Measurements from ENCODE around the gene PAH.

The PAH gene

GRCh38 chr12:102912258-102912657 is 4.8 kb downstream of the PAH start:
- in situ Hi-C loops (cut with HindIII; ENCODE audit: low pct_ligation_motif_present, low sequenced_read_pairs): no loop called here
- no peak for DNase-seq
- Histone ChIP-seq H3K4me3 (ENCODE audit: low read depth, low read length) (no peak overlapping the region), H3K27ac (no peak overlapping the region), H3K27me3 (replicated peaks) (no peaks in the 10 kb centered on the region), H3K36me3 (replicated peaks) (no peaks in the 10 kb centered on the region)
- no peak for TF ChIP-seq CTCF (IDR thresholded peaks at IDR 0.05; ENCODE audit: low read depth, low read length, missing control alignments)

GRCh38 chr12:102911320-102911719 is 5.7 kb downstream of the PAH start:
- Histone ChIP-seq H3K36me3 (replicated peaks) (no peaks in the 10 kb centered on the region), H3K27me3 (replicated peaks) (no peaks in the 10 kb centered on the region)
- in situ Hi-C loops (cut with HindIII; ENCODE audit: low pct_ligation_motif_present, low sequenced_read_pairs): no loop called here

GRCh38 chr12:102910792-102911191 is 6.3 kb downstream of the PAH start:
- H3K4me3 ChIP-seq (ENCODE audit: low read depth, low read length): no peak overlapping the region
- in situ Hi-C loops (cut with HindIII; ENCODE audit: low pct_ligation_motif_present, low sequenced_read_pairs): no loop called here
- no peaks in the 10 kb centered on the region for H3K27me3 ChIP-seq (replicated peaks)
- no peak overlapping the region for H3K27ac ChIP-seq
- no peaks in the 10 kb centered on the region for H3K36me3 ChIP-seq (replicated peaks)
- TF ChIP-seq CTCF (IDR thresholded peaks at IDR 0.05; ENCODE audit: low read depth, low read length, missing control alignments): no peak
- no peak for DNase-seq

More at GRCh38 chr12:102911320-102911719, 5.7 kb downstream of the PAH start:
- no peak overlapping the region for H3K4me3 ChIP-seq (ENCODE audit: low read depth, low read length)
- TF ChIP-seq CTCF (IDR thresholded peaks at IDR 0.05; ENCODE audit: low read depth, low read length, missing control alignments): no peak
- no peak overlapping the region for H3K27ac ChIP-seq
- DNase-seq: no peak

GRCh38 chr12:102910137-102910536 is 6.9 kb downstream of the PAH start:
- TF ChIP-seq CTCF (IDR thresholded peaks at IDR 0.05; ENCODE audit: low read depth, low read length, missing control alignments): no peak
- no peaks in the 10 kb centered on the region for H3K36me3 ChIP-seq (replicated peaks)
- H3K27me3 ChIP-seq (replicated peaks): no peaks in the 10 kb centered on the region
- no peak overlapping the region for H3K4me3 ChIP-seq (ENCODE audit: low read depth, low read length)
- no peak overlapping the region for H3K27ac ChIP-seq
- in situ Hi-C loops (cut with HindIII; ENCODE audit: low pct_ligation_motif_present, low sequenced_read_pairs): no loop called here
- no peak for DNase-seq

- no peak overlapping the region for H3K27ac ChIP-seq
- in situ Hi-C loops (cut with HindIII; ENCODE audit: low pct_ligation_motif_present, low sequenced_read_pairs): no loop called here
- DNase-seq: no peak
These were observed 9.1 kb downstream of the PAH start for GRCh38 chr12:102907918-102908317.

More at GRCh38 chr12:102907918-102908317, 9.1 kb downstream of the PAH start:
- Histone ChIP-seq H3K36me3 (replicated peaks) (no peaks in the 10 kb centered on the region), H3K4me3 (ENCODE audit: low read depth, low read length) (no peak overlapping the region), H3K27me3 (replicated peaks) (no peaks in the 10 kb centered on the region)
- TF ChIP-seq CTCF (IDR thresholded peaks at IDR 0.05; ENCODE audit: low read depth, low read length, missing control alignments): no peak

Measured in brain microvascular endothelial cell (primary cell).